Panc1 (cell line): Measurements from ENCODE around the gene NDUFV2.

Experiments used
- CTCF ChIP-seq: fragments of 450-650 bp; IDR thresholded peaks from 2 replicates; pipeline ENCODE4 v1.5.1; 2017; ENCODE audit warnings: mild to moderate bottlenecking
- POLR2AphosphoS5 ChIP-seq: IDR thresholded peaks from 2 replicates; pipeline ENCODE4 v1.6.1; 2012; ENCODE audit warnings: mild to moderate bottlenecking, low read depth, low read length, moderate library complexity
- REST ChIP-seq, 2 experiments: IDR thresholded peaks; 2 replicates each; pipeline ENCODE4 v1.6.1; 2011 to 2012; ENCODE audit warnings: low read depth in 2 of 2, control low read depth in 1 of 2, low read length in 1 of 2, mild to moderate bottlenecking in 1 of 2, moderate library complexity in 1 of 2; ENCODE audit not compliant: insufficient read depth in 1 of 2

GRCh38 chr18:9146224-9146623 lies 43.7 kb downstream of the NDUFV2 start:
- no peak for TF ChIP-seq CTCF
- no peak for TF ChIP-seq REST (IDR thresholded peaks at IDR 0.05; ENCODE audit: insufficient read depth in 1 of 2, low read depth in 2 of 2, low read length in 1 of 2)
- TF ChIP-seq POLR2AphosphoS5: no peak
